Epithelial cell of prostate (primary cell): ENCODE results near the gene GSTA3.
A peak's percentile ranks its signal among the peaks of the same experiment; 100 is the strongest.
"Not testable (repeated sequence)": the region's sequence is repeated elsewhere in the genome, so short reads cannot be mapped to it uniquely, and the experiment has no call there.

Experiments
- DNase-seq: peaks from one replicate; pipeline ENCODE4 v3.0.0-alpha.2; 2011; ENCODE audit warnings: low read depth, low spot score
- H3K27ac ChIP-seq: fragments of 450-650 bp; 2 replicates; pipeline ENCODE4 v1.5.1; 2017; ENCODE audit warnings: mild to moderate bottlenecking

Gene GSTA3

GRCh38 chr6:52909531-52909930 is at the start of gene GSTA3:
TSS of gene GSTA3 (minus strand) at chr6:52909698. CDS start at chr6:52905834, 3,864 bp downstream.
- DNase-seq, result no peak
- no peak within 1 kb of the TSS for H3K27ac ChIP-seq

GRCh38 chr6:52958546-52959255 is 49.2 kb upstream of the GSTA3 start:
- H3K27ac ChIP-seq, result no peak overlapping the region
- DNase-seq, result no peak

- H3K27ac ChIP-seq, result no peak overlapping the region
- no peak for DNase-seq
Observed at GRCh38 chr6:52955871-52956270, 46.4 kb upstream of the GSTA3 start.

- H3K27ac ChIP-seq, result no peak overlapping the region
- DNase-seq, result peak; percentile 34
Observed at GRCh38 chr6:52953911-52954839, 44.7 kb upstream of the GSTA3 start.

GRCh38 chr6:52946306-52946705 is 36.8 kb upstream of the GSTA3 start:
- no peak for DNase-seq
- no peak overlapping the region for H3K27ac ChIP-seq

- DNase-seq, H3K27ac ChIP-seq: not testable (repeated sequence)
Observed at GRCh38 chr6:52942821-52943220, 33.3 kb upstream of the GSTA3 start.

- no peak for DNase-seq
- H3K27ac ChIP-seq, result no peak overlapping the region
Observed at GRCh38 chr6:52942221-52942620, 32.7 kb upstream of the GSTA3 start.

GRCh38 chr6:52937908-52938307 is 28.4 kb upstream of the GSTA3 start:
- DNase-seq, result no peak
- H3K27ac ChIP-seq, result no peak overlapping the region

GRCh38 chr6:52933778-52934177 is 24.3 kb upstream of the GSTA3 start:
- no peak for DNase-seq
- H3K27ac ChIP-seq, result no peak overlapping the region

GRCh38 chr6:52931351-52931750 is 21.9 kb upstream of the GSTA3 start:
- DNase-seq, result no peak
- H3K27ac ChIP-seq, result no peak overlapping the region

GRCh38 chr6:52929321-52930164 is 20.0 kb upstream of the GSTA3 start:
- peak overlapping the region; percentile 78 for H3K27ac ChIP-seq
- DNase-seq, result peak; percentile 86

- DNase-seq, result no peak
- H3K27ac ChIP-seq, result no peak overlapping the region
Observed at GRCh38 chr6:52927451-52927850, 18.0 kb upstream of the GSTA3 start.

GRCh38 chr6:52925919-52926792 is 16.7 kb upstream of the GSTA3 start:
- H3K27ac ChIP-seq, result no peak overlapping the region
- no peak for DNase-seq

- no peak for DNase-seq
- no peak overlapping the region for H3K27ac ChIP-seq
Observed at GRCh38 chr6:52925042-52925441, 15.5 kb upstream of the GSTA3 start.

GRCh38 chr6:52923689-52924088 is 14.2 kb upstream of the GSTA3 start:
- H3K27ac ChIP-seq, DNase-seq: not testable (repeated sequence)

GRCh38 chr6:52922161-52922560 is 12.7 kb upstream of the GSTA3 start:
- no peak overlapping the region for H3K27ac ChIP-seq

GRCh38 chr6:52921743-52922142 is 12.2 kb upstream of the GSTA3 start:
- H3K27ac ChIP-seq, result no peak overlapping the region
- DNase-seq, result no peak

More at GRCh38 chr6:52922161-52922560, 12.7 kb upstream of the GSTA3 start:
- DNase-seq, result no peak

- peak; percentile 77 for DNase-seq
- peak overlapping the region; percentile 33 for H3K27ac ChIP-seq
Observed at GRCh38 chr6:52919511-52919910, 10.0 kb upstream of the GSTA3 start.

GRCh38 chr6:52918771-52919170 is 9.3 kb upstream of the GSTA3 start:
- peak overlapping the region; percentile 33 for H3K27ac ChIP-seq
- not testable (repeated sequence) for DNase-seq
